ENCODE results near the gene ERN1.

The ERN1 gene

GRCh38 chr17:64001763-64002529 lies 128.0 kb downstream of the ERN1 start:
- no peak for DNase-seq

DNA sequence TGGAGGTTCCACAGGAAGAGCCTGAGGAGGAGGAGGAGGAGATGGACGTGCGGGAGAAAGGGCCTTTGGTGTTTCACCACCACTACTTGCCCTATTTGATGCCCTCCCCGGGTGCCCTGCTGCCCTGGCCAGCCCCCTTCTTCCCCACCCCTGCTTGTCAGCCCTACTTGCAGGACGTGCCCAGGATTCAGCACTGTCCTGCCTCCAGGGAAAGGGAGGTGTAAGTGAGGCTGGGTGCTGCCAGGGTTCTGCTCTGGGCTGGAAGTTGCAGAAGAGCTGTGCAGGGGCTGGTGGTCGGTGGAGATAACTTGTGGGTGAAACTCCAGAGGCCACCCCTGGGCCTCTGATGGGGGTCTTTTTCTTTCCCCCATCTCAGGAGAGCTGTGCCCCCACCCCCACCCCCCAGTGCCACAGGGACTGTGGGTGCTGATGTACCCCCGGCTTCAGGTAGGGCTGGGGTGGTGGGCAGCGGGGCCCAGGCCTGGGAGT lies 128.8 kb downstream of the ERN1 start:
- no peak for DNase-seq

GRCh38 chr17:63999680-64000531 lies 130.0 kb downstream of the ERN1 start:
- DNase-seq: no peak

DNA sequence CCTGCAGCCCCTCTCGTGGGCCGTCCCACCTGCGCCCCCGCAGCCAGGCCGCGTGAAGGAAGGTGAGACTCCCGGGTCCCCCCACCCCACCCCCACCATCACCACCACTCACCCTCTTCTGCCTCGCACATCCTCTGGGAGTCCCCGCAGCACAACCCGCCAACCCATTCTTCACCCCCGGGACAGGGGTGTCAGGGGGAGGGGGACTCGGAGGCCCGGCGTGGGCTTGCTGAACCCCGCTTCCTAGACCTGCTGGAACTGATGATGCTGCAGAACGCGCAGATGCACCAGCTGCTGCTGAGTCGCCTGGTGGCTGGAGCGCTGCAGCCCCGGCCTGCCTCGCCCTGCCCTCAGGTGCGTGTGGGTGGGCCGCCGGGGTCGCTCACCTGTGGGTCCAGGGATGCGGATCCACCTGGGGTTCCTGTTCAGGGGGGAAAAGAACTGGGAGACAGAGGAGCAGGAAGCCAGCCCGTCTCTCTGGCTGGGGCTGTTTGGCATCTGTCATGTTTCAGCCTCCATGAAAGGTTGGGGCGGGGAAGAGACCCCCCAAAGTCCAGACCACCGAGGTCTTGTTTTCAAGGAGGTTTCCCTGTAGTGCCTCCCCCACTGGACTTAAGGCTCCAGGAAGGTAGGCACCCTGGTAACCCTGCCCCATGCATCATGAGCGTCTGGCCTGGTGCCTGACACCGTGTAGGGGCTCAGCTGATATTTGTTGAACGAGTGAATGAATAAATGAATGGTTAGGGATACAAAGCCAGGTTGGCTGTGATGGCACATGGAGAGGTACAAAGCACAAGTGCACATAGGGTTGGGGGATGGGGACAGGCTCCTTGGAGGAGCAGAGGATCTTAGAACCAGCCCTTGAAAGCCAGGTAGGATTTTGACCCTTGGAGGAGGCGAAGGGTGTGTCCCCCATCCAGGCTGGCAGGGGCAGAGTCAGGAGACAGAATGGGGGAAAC lies 130.9 kb downstream of the ERN1 start:
- DNase-seq: peak in 1 of 2 donors; percentile 54

GRCh38 chr17:63998050-63998720 lies 131.8 kb downstream of the ERN1 start, which contains the start of gene PRR29:
Gene PRR29 (plus strand): TSS chr17:63998351. CDS start chr17:63998365, 14 bp downstream.
- peak; percentile 75 to 81 for DNase-seq

DNA sequence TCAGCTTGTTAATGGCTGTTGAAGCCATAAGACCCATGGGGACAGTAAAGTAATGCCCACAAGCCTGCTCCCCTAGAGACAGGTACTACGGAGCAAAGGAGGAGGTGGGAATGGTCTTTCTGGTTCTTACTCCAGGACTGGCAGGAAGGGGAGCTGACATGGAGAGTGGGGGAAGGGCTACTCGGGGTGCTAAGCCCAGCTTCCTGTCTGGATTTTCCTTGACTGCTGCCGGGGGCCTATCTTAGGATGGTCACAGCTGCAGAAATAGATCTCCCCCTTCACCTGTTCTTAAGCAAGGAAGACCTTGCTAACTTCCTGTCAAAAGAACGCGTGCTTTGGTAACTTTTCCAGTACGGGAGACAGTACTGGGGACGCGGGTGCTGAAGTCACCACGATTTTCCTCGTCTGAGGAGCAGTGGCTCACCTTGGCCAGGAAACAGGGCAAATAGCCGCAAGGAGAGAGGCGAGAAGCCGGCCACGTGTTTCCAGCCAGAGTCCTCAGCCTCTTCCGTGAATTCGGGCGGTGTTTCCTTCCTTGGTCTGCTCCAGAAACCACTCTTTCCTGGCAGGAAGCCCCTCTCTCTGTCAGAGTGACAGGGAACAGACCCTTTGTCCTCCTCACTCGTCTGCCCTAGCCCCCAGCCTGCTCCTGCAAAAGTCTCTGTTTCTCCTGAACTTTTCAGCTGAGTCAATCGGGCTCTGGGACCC lies 132.4 kb downstream of the ERN1 start:
- DNase-seq: no peak

DNA sequence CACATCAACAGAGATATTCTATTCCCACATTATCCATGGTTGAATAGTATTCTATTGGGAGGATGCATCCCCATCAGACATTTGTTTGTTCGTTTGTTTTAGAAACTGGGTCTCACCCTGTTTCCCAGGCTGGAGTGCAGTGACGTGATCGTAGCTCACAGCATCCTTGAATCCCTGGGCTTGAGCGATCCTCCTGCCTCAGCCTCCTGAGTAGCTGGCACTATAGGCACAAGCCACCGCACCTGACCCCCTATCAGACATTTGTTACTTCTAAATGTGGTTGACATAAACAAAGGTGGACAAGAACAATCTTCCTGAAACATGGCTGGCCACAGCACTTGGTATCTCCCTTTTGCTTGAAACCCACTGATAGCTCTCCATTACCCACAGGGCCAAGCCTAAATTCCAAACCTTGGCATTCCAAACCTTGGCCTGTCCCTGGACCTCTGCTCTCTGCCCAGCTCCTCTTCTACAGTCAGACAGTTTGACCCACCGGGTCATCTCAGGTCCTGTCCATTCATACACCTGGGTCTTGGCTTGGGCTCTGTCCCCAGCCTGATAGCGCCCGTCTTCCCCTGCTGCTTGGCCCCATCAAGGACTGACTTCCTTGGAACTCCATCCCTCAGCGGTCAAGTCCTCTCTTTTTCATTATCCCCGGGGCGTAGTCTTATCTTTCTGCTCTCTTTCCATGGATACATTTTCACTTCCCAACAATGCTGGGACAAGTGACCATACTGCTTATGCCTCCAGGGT lies 133.3 kb downstream of the ERN1 start:
- DNase-seq: no peak

GRCh38 chr17:63995626-63996025 lies 134.3 kb downstream of the ERN1 start:
- DNase-seq: no peak

- DNase-seq: peak; percentile 37 to 71
Observed at GRCh38 chr17:63993368-63993985, 136.5 kb downstream of the ERN1 start.

GRCh38 chr17:63991611-63992010 lies 138.3 kb downstream of the ERN1 start:
- DNase-seq: no peak

DNA sequence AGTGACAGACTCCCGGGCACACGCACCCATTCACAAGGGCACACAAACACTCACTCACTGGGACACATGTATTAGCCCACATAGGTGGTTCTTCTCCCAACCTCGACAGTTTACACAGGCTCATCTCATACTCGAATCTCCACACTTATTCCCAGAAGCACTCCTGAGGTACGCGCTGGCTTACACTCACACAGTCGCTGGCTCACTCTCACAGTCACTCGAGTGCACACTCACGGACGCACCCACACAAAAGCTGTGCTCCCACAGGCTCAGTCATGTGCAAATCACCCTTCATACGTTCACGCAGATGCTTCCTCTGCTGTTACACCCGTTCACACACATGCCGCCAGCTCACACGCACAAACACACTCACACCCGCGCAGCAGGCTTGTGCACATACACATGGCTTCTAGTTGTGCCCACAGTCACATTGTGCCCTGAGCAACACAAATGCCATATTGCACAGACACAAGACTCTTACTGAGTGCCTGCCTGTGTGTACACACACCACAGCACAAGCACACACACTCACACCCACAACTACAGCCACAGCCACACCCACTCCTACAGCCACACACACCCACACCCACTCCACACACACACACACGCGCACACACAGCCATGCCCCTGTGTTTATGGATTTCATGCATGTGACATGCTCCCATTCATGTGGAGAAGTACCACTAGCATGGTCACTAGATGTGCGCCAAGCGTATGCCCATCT lies 140.2 kb downstream of the ERN1 start:
- DNase-seq: no peak
